ENCODE results near the gene C18orf32.

DNA sequence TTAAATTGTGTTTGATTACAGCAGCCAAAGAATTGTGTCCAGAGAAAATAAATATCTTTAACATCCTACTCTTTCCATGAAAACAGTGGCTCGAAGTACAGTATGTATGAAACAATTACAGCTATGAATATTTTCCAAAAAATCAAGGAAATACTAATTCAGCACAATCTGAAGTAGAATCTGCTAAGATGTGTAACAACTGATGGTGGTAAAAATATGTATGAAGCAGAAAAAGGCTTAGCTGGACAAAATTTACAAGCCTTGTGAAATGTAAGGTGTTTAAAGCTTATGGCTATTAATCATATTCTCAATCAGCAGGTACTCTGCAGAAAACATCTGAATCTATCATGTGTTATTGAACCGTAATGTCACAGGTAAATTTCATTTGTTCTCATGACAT is 43.2 kb downstream of the C18orf32 start:
- TF ChIP-seq POLR2A (IDR thresholded peaks at IDR 0.05; ENCODE audit: low read depth, low read length) (no peak), POLR2AphosphoS5 (IDR thresholded peaks at IDR 0.05; ENCODE audit: low read depth, low read length) (no peak), PAX5 (IDR thresholded peaks at IDR 0.05; ENCODE audit: insufficient read depth, low read length, severe bottlenecking) (no peak), TAF1 (IDR thresholded peaks at IDR 0.05; ENCODE audit: low read depth, low read length) (no peak)
